Measurements from ENCODE around the gene DNAJC30. TPM values are rescaled to one million over a fixed set of nuclear protein-coding genes. Genes with fewer than 3 reads are reported as not detected.

DNAJC30 gene
- total and polyA plus RNA-seq, 2 experiments from 2014 or later, result 2.8 to 5.6 TPM

- TF ChIP-seq, protein P1, sequence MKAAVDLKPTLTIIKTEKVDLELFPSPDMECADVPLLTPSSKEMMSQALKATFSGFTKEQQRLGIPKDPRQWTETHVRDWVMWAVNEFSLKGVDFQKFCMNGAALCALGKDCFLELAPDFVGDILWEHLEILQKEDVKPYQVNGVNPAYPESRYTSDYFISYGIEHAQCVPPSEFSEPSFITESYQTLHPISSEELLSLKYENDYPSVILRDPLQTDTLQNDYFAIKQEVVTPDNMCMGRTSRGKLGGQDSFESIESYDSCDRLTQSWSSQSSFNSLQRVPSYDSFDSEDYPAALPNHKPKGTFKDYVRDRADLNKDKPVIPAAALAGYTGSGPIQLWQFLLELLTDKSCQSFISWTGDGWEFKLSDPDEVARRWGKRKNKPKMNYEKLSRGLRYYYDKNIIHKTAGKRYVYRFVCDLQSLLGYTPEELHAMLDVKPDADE (IDR thresholded peaks at IDR 0.05), result no peak
- TF ChIP-seq EZH2phosphoT487 (IDR thresholded peaks at IDR 0.05; ENCODE audit: unreplicated experiment) (no peak), ZNF114 (CRISPR knock-in tag; IDR thresholded peaks at IDR 0.05) (no peak), ZNF331 (CRISPR knock-in tag; IDR thresholded peaks at IDR 0.05; ENCODE audit: low read depth) (no peak), EZH2 (IDR thresholded peaks at IDR 0.05; ENCODE audit: low read depth, unreplicated experiment) (no peak), JUNB (IDR thresholded peaks at IDR 0.05; ENCODE audit: unreplicated experiment) (no peak)
These were observed 11.3 kb downstream of the DNAJC30 start (continued) for GRCh38 chr7:73671857-73672445.

- Histone ChIP-seq H3K27ac (ENCODE audit: low read depth) (no peak overlapping the region), H3K4me3 (peak overlapping the region; percentile 49), H3K4me1 (ENCODE audit: insufficient read depth) (peaks cover 19% of the 10 kb centered on the region; the same call in 1 of the 2 replicates), H3K36me3 (ENCODE audit: insufficient read depth) (no peaks in the 10 kb centered on the region), H4K20me1 (replicated peaks; ENCODE audit: insufficient read depth) (no peaks in the 10 kb centered on the region; the same call in 1 of the 2 replicates), H3K27me3 (ENCODE audit: insufficient read depth) (peaks cover 11% of the 10 kb centered on the region), H3K79me2 (replicated peaks; ENCODE audit: insufficient read depth) (no peaks in the 10 kb centered on the region), H3F3A (replicated peaks; ENCODE audit: low read depth) (0 out of 2 replicates have a peak, but pooled peaks cover 5% of the 10 kb centered on the region), H3K4me2 (peak overlapping the region; percentile 76), H3K9me2 (ENCODE audit: insufficient read depth) (no peaks in the 10 kb centered on the region), H2AFZ (0 out of 2 replicates have a peak overlapping the region, but pooled peaks have one; percentile 47)
- ATAC-seq, result peak; percentile 17
- H3K9me3 Mint-ChIP-seq, result no peaks in the 10 kb centered on the region
- H3K4me3 Mint-ChIP-seq, result no peak overlapping the region
- peaks cover 3% of the 10 kb centered on the region; the same call in 1 of the 3 replicates for H3K36me3 Mint-ChIP-seq (ENCODE audit: low read depth)
- no peak for DNase-seq (ENCODE audit: low spot score)
- H3K4me1 Mint-ChIP-seq, result peaks cover 17% of the 10 kb centered on the region; the same call in 2 of the 3 replicates
- peaks cover 16% of the 10 kb centered on the region for H3K27me3 Mint-ChIP-seq (ENCODE audit: insufficient read depth, low read depth, poor library complexity)
- no peak overlapping the region for H3K27ac Mint-ChIP-seq
- TF ChIP-seq NANOG (IDR thresholded peaks at IDR 0.05; ENCODE audit: borderline replicate concordance), result no peak
- TF ChIP-seq ZNF114 (CRISPR knock-in tag; IDR thresholded peaks at IDR 0.05), result no peak
- no peak for TF ChIP-seq EZH2 (IDR thresholded peaks at IDR 0.05; ENCODE audit: low read depth, unreplicated experiment)
- TF ChIP-seq ZNF331 (CRISPR knock-in tag; IDR thresholded peaks at IDR 0.05; ENCODE audit: low read depth), result no peak
- no peak for TF ChIP-seq ZNF462 (CRISPR knock-in tag; IDR thresholded peaks at IDR 0.05)
- TF ChIP-seq CREB1 (CRISPR knock-in tag; IDR thresholded peaks at IDR 0.05; ENCODE audit: low read depth), result no peak
- no peak for TF ChIP-seq EZH2phosphoT487 (IDR thresholded peaks at IDR 0.05; ENCODE audit: unreplicated experiment)
- TF ChIP-seq, protein P1 (IDR thresholded peaks at IDR 0.05), result no peak
- no peak for TF ChIP-seq POLR2AphosphoS5 (IDR thresholded peaks at IDR 0.05; ENCODE audit: low read depth)
- no peak for TF ChIP-seq JUNB (IDR thresholded peaks at IDR 0.05; ENCODE audit: unreplicated experiment)
- no peak for TF ChIP-seq STAT1 (IDR thresholded peaks at IDR 0.05; ENCODE audit: unreplicated experiment)
- TF ChIP-seq REST (IDR thresholded peaks at IDR 0.05; ENCODE audit: unreplicated experiment), result no peak
These were observed 12.0 kb downstream of the DNAJC30 start for GRCh38 chr7:73671322-73671661.
